ENCODE measurements around the gene PDE4DIP.
"Not testable (repeated sequence)": the region's sequence is repeated elsewhere in the genome, so short reads cannot be mapped to it uniquely, and the experiment has no call there.

- TF ChIP-seq CTCF, EZH2, EZH2phosphoT487 (IDR thresholded peaks at IDR 0.05): not testable (repeated sequence)
Observed at GRCh38 chr1:148890075-148890568, 45.9 kb downstream of the PDE4DIP start.
